HL-60 (cell line): ENCODE results near the gene UBE4B.

ENCODE experiments used
- CTCF ChIP-seq: IDR thresholded peaks from one replicate; pipeline ENCODE4 v1.5.1; 2011; ENCODE audit warnings: low read length, control low read depth, inconsistent platforms; ENCODE audit not compliant: insufficient read depth
- POLR2AphosphoS5 ChIP-seq: IDR thresholded peaks from 2 replicates; pipeline ENCODE4 v1.6.1; 2012; ENCODE audit warnings: low read depth

DNA sequence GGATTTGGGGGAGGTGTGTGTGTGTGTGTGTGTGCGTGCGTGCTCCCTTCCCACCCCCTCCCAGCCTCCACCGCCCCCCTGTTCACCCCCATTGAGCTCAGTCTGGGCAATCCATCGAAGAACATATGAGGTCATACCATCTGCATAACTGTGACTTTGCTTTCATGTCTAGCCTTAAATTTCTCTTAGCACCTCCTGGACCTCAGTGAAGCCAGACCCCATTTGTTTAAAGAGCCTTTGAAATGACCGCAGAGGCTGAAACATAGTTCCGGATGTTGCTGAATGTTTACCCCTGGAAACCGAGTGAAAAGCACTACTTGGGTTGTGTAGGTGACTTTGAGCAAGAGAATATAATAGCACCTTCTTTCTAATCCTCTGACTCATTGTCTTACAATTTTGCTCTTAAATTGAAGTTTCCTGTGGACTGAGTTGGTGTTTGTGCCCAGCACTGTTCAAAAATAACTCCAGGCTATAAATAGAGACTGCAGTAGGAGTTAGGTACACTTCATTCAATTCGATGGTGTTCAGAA is 75.4 kb downstream of the UBE4B start:
- TF ChIP-seq CTCF (no peak), POLR2AphosphoS5 (no peak)
